GM12878 (cell line): ENCODE data around the gene ANKRD11. TPM values are rescaled to one million over a fixed set of nuclear protein-coding genes. Genes with fewer than 3 reads are reported as not detected.

Experiments used
- ATAC-seq: fragments of 200-7000 bp; cut with Tn5 transposase; 3 replicates; pipeline ENCODE4 v1.9.1; 2020; ENCODE audit warnings: mild to moderate bottlenecking, moderate library complexity
- BruUV-seq: library from RNA; stranded (reverse); fragments of 400-500 nt; replicated peaks from 2 replicates; lab custom pipeline; 2021; lab: Mats Ljungman, UMichigan
- CTCF ChIA-PET: fragments of 300-600 bp; sonication (Branson Sonifier 250); formaldehyde crosslinking; extraction: SDS; loops from one replicate; lab custom pipeline; 2021; ENCODE audit warnings: inconsistent platforms; lab: Yijun Ruan, JAX
- POLR2A ChIA-PET: fragments of 350-600 bp; formaldehyde crosslinking; extraction: SDS; loops from one replicate; lab custom pipeline; 2021; ENCODE audit warnings: inconsistent platforms; lab: Charles Lee
- RAD21 ChIA-PET: fragments of 300-600 bp; sonication (Branson Sonifier 250); formaldehyde crosslinking; loops from one replicate; lab custom pipeline; 2023; ENCODE audit warnings: antibody characterized with exemption; ENCODE audit not compliant: unreplicated experiment; lab: Charles Lee
- SMC1A ChIA-PET: fragments of 300-600 bp; sonication (Branson Sonifier 250); formaldehyde crosslinking; loops from one replicate; lab custom pipeline; 2023; ENCODE audit not compliant: unreplicated experiment, uncharacterized antibody; lab: Charles Lee
- DNase-seq: peaks from one replicate; pipeline ENCODE4 v3.0.0-alpha.2; 2011; ENCODE audit warnings: low read depth, low spot score
- FAIRE-seq: peaks from 3 replicates; lab custom pipeline; 2011; peaks lifted over from hg19 to GRCh38; lab: Jason Lieb, UNC
- H2AFZ ChIP-seq: 2 replicates; pipeline ENCODE4 v1.6.0; 2011; ENCODE audit warnings: low read depth, low read length, control low read depth; ENCODE audit not compliant: control insufficient read depth
- H3K27ac ChIP-seq: 2 replicates; pipeline ENCODE4 v1.5.1; 2011; ENCODE audit warnings: control low read depth; ENCODE audit not compliant: control insufficient read depth, insufficient read depth
- H3K27me3 ChIP-seq, 2 experiments: replicated peaks in 1 of 2; 2 replicates each; pipeline versions ENCODE4 v1.6.0 to v1.6.1; 2011; ENCODE audit warnings: low read length in 1 of 2; ENCODE audit not compliant: control insufficient read depth in 2 of 2, insufficient read depth in 2 of 2
- H3K36me3 ChIP-seq, 2 experiments: 2 replicates each; pipeline ENCODE4 v1.5.1; 2011; ENCODE audit warnings: low read length in 1 of 2; ENCODE audit not compliant: control insufficient read depth in 2 of 2, insufficient read depth in 2 of 2
- H3K4me1 ChIP-seq: 2 replicates; pipeline ENCODE4 v1.6.1; 2011; ENCODE audit warnings: mild to moderate bottlenecking, low read length, moderate library complexity, mixed read lengths; ENCODE audit not compliant: control insufficient read depth, insufficient read depth
- H3K4me2 ChIP-seq: 2 replicates; pipeline ENCODE4 v1.6.0; 2011; ENCODE audit warnings: control low read depth; ENCODE audit not compliant: control insufficient read depth, insufficient read depth
- H3K4me3 ChIP-seq: fragments of 200-600 bp; sonication (generic); 2 replicates; pipeline ENCODE4 v1.5.1; 2016
- H3K79me2 ChIP-seq: 2 replicates; pipeline ENCODE4 v1.6.0; 2011; ENCODE audit warnings: low read length; ENCODE audit not compliant: control insufficient read depth, insufficient read depth
- H3K9ac ChIP-seq: 2 replicates; pipeline ENCODE4 v1.8.0; 2011; ENCODE audit warnings: low read length, control low read depth, mixed read lengths; ENCODE audit not compliant: control insufficient read depth, insufficient read depth
- H3K9me3 ChIP-seq: replicated peaks from 3 replicates; pipeline ENCODE4 v1.5.1; 2011; ENCODE audit warnings: mild to moderate bottlenecking, low read length; ENCODE audit not compliant: control insufficient read depth, insufficient read depth
- H4K20me1 ChIP-seq: 2 replicates; pipeline ENCODE4 v1.6.0; 2011; ENCODE audit not compliant: control insufficient read depth, insufficient read depth
- KDM1A ChIP-seq: fragments of 200-600 bp; sonication (generic); IDR thresholded peaks from 2 replicates; pipeline ENCODE4 v1.6.1; 2016; ENCODE audit warnings: borderline replicate concordance
- MYC ChIP-seq: IDR thresholded peaks from 2 replicates; pipeline ENCODE4 v1.6.1; 2011; ENCODE audit warnings: mild to moderate bottlenecking, low read length, moderate library complexity, inconsistent platforms; ENCODE audit not compliant: insufficient read depth, insufficient replicate concordance, insufficient read length, severe bottlenecking
- NFXL1 ChIP-seq: fragments of 450-650 bp; IDR thresholded peaks from 2 replicates; pipeline ENCODE4 v1.6.1; 2017; ENCODE audit warnings: antibody characterized with exemption, mild to moderate bottlenecking, borderline replicate concordance
- POLR2A ChIP-seq: IDR thresholded peaks from 2 replicates; pipeline ENCODE4 v1.6.1; 2011; ENCODE audit warnings: low read depth, mild to moderate bottlenecking, low read length
- RCOR1 ChIP-seq: conservative IDR thresholded peaks from 2 replicates; pipeline ENCODE4 v1.6.1; 2012; ENCODE audit warnings: low read depth, low read length, improper control_type of control experiment
- RELA ChIP-seq: fragments of 450-650 bp; IDR thresholded peaks from 2 replicates; pipeline ENCODE4 v1.8.0; 2014; ENCODE audit warnings: borderline replicate concordance; ENCODE audit not compliant: partially characterized antibody
- ZBTB40 ChIP-seq: fragments of 450-650 bp; IDR thresholded peaks from 2 replicates; pipeline ENCODE4 v1.6.1; 2016; ENCODE audit warnings: mild to moderate bottlenecking, moderate library complexity, borderline replicate concordance
- WGBS: methylation state at CpG from one replicate; pipeline ENCODE4 v1.1.6; 2016; ENCODE audit warnings: low lambda C conversion rate; ENCODE audit not compliant: insufficient replicate concordance, insufficient coverage; ENCODE audit errors: missing lambda C conversion rate; 5-methylcytosine and 5-hydroxymethylcytosine counted together
- in situ Hi-C: fragments of 300-500 bp; cut with MboI; formaldehyde crosslinking; loops from 9 replicates; pipeline ENCODE4 v1.14.3; 2018; ENCODE audit warnings: mixed read lengths
- intact Hi-C: fragments of 100-400 bp; cut with micrococcal nuclease; formaldehyde crosslinking; loops from one replicate; pipeline ENCODE4 v1.14.2; 2022; ENCODE audit not compliant: unreplicated experiment
- polyA plus RNA-seq, 11 experiments: library from polyadenylated mRNA; depleted of rRNA in 4 of 11; unstranded in 6 of 11; stranded (reverse) in 5 of 11; fragments of >200 nt; fragmentation: Nextera tagmentation in 4 of 11; fragmentation: Illumina TruSeq in 1 of 11; extraction: Ambion mirVana in 4 of 11; extraction: Trizol in 1 of 11; gene quantifications; 1 replicate in 1 of 11; 2 replicates in 10 of 11; pipeline versions ENCODE4 v1.2.1 to v1.2.3, GENCODE V29; 2011 to 2016; ENCODE audit warnings: inconsistent platforms in 2 of 11, missing spikeins in 2 of 11, low read depth in 1 of 11
- total RNA-seq, 4 experiments: library from RNA; depleted of rRNA in 3 of 4; stranded (reverse); fragments of >200 nt in 3 of 4; fragmentation: Illumina TruSeq in 1 of 4; extraction: Trizol in 1 of 4; gene quantifications; 2 replicates each; pipeline versions ENCODE4 v1.2.1 to v1.2.3, GENCODE V29; 2013 to 2021

Gene ANKRD11
- total and polyA plus RNA-seq, 10 of the 15 experiments (the other 5 are each of a cell fraction or from before 2014, with no cell fraction given) = 5.1 to 103 (median 27.4) TPM

- SMC1A ChIA-PET = no interaction called here
- no TSS peak for BruUV-seq
- H3K79me2 ChIP-seq = no peaks in the 10 kb centered on the region
- no peaks in the 10 kb centered on the region for H3K27me3 ChIP-seq
- in situ Hi-C loops (no loop called here), intact Hi-C loops (no loop called here)
- WGBS = 93% methylated on average over 24 of the region's 36 CpGs
- POLR2A ChIA-PET = no interaction called here
- no peaks in the 10 kb centered on the region; the same call in 1 of the 2 replicates for H3K4me1 ChIP-seq
- H3K27ac ChIP-seq = no peak overlapping the region
- CTCF ChIA-PET = interaction anchor here (0.9 kb wide), 1 partner anchor 12 kb away, joined by 5 read pairs; no protein-coding TSS in a partner anchor
- H3K9me3 ChIP-seq = no peaks in the 10 kb centered on the region
- H3K36me3 ChIP-seq = peaks cover 7 to 18% of the 10 kb centered on the region in 2 experiments
- no peak for FAIRE-seq
- no peak overlapping the region for H2AFZ ChIP-seq
- no peaks in the 10 kb centered on the region for H4K20me1 ChIP-seq
- RAD21 ChIA-PET = no interaction called here
- no peak for TF ChIP-seq NFXL1
- TF ChIP-seq RELA = no peak
- no peak for TF ChIP-seq MYC
- TF ChIP-seq KDM1A = no peak
- no peak for TF ChIP-seq RCOR1
- TF ChIP-seq POLR2A = no peak
- no peak for TF ChIP-seq ZBTB40
- no peak overlapping the region for H3K4me2 ChIP-seq
- no peak for DNase-seq
- H3K4me3 ChIP-seq = no peak overlapping the region
- ATAC-seq = no peak
- no peak overlapping the region for H3K9ac ChIP-seq
These were observed 46.7 kb upstream of the ANKRD11 start for GRCh38 chr16:89536886-89537548.
